CD4-positive, alpha-beta memory T cell (primary cell): ENCODE measurements around the gene CLDN4. TPM values are rescaled to one million over a fixed set of nuclear protein-coding genes. Genes with fewer than 3 reads are reported as not detected.

Experiments
- CTCF ChIA-PET: fragments of 350-600 bp; sonication (Branson Sonifier 250); formaldehyde crosslinking; loops from one replicate; lab custom pipeline; 2021; ENCODE audit warnings: inconsistent platforms; ENCODE audit not compliant: partially characterized antibody; lab: Charles Lee
- POLR2A ChIA-PET: fragments of 350-600 bp; sonication (Branson Sonifier 250); formaldehyde crosslinking; loops from one replicate; lab custom pipeline; 2021; ENCODE audit not compliant: partially characterized antibody; lab: Charles Lee
- DNase-seq, 5 donors: peaks; one replicate each; pipeline versions ENCODE4 v3.0.0 to v3.0.0-alpha.2; 2020 to 2022; ENCODE audit warnings: mixed read lengths in 1 of 5
- H3K27ac ChIP-seq: one replicate; pipeline ENCODE4 v1.7.0; 2013; ENCODE audit warnings: low read depth, low read length
- H3K27me3 ChIP-seq: 2 replicates; pipeline ENCODE4 v1.7.0; 2013; ENCODE audit warnings: mild to moderate bottlenecking, low read length, moderate library complexity; ENCODE audit not compliant: insufficient read depth
- H3K36me3 ChIP-seq: 2 replicates; pipeline ENCODE4 v1.7.0; 2013; ENCODE audit warnings: mild to moderate bottlenecking, low read length, moderate library complexity; ENCODE audit not compliant: insufficient read depth
- H3K4me1 ChIP-seq: 2 replicates; pipeline ENCODE4 v1.7.0; 2013; ENCODE audit warnings: mild to moderate bottlenecking, low read length, moderate library complexity; ENCODE audit not compliant: insufficient read depth
- H3K4me3 ChIP-seq, 2 donors: one replicate each; pipeline ENCODE4 v1.7.0; 2013; ENCODE audit warnings: low read length in 2 of 2, mild to moderate bottlenecking in 1 of 2
- H3K9me3 ChIP-seq, 2 donors: one replicate each; pipeline ENCODE4 v1.7.0; 2013; ENCODE audit warnings: low read length in 2 of 2, control low read depth in 1 of 2; ENCODE audit not compliant: control insufficient read depth in 1 of 2
- H3K27ac Mint-ChIP-seq, 7 donors: one replicate each; pipeline ENCODE4 v1.8.0; 2020 to 2021; ENCODE audit warnings: mixed read lengths in 7 of 7, mild to moderate bottlenecking in 6 of 7, inconsistent platforms in 3 of 7, moderate library complexity in 3 of 7
- H3K27me3 Mint-ChIP-seq, 2 donors: one replicate each; pipeline ENCODE4 v1.8.0; 2020 to 2021; ENCODE audit warnings: mixed read lengths in 2 of 2
- H3K36me3 Mint-ChIP-seq, 2 donors: one replicate each; pipeline ENCODE4 v1.8.0; 2020 to 2021; ENCODE audit warnings: mixed read lengths in 2 of 2, inconsistent platforms in 1 of 2, mild to moderate bottlenecking in 1 of 2
- H3K4me1 Mint-ChIP-seq, 4 donors: one replicate each; pipeline ENCODE4 v1.8.0; 2020 to 2021; ENCODE audit warnings: mixed read lengths in 4 of 4, mild to moderate bottlenecking in 1 of 4
- H3K4me3 Mint-ChIP-seq, 8 donors: one replicate each; pipeline ENCODE4 v1.8.0; 2020 to 2021; ENCODE audit warnings: mixed read lengths in 8 of 8, mild to moderate bottlenecking in 7 of 8, moderate library complexity in 6 of 8, inconsistent platforms in 3 of 8
- H3K9me3 Mint-ChIP-seq, 8 donors: one replicate each; pipeline ENCODE4 v1.8.0; 2020 to 2021; ENCODE audit warnings: mixed read lengths in 8 of 8, mild to moderate bottlenecking in 5 of 8, inconsistent platforms in 3 of 8, moderate library complexity in 1 of 8
- intact Hi-C: fragments of 100-400 bp; cut with micrococcal nuclease; formaldehyde crosslinking; loops from one replicate; pipeline ENCODE4 v1.15.1; 2023
- polyA plus RNA-seq, 2 donors: library from polyadenylated mRNA; unstranded; fragments of 300-500 nt; fragmentation: Illumina TruSeq; gene quantifications; one replicate each; pipeline ENCODE4 v1.2.3, GENCODE V29; 2021
- total RNA-seq, 2 experiments: library from RNA; stranded (reverse); gene quantifications; one replicate each; pipeline ENCODE4 v1.2.3, GENCODE V29; 2021

CLDN4 gene
- total and polyA plus RNA-seq, 4 experiments from 2014 or later: 0.05 TPM; not detected in 3

DNA sequence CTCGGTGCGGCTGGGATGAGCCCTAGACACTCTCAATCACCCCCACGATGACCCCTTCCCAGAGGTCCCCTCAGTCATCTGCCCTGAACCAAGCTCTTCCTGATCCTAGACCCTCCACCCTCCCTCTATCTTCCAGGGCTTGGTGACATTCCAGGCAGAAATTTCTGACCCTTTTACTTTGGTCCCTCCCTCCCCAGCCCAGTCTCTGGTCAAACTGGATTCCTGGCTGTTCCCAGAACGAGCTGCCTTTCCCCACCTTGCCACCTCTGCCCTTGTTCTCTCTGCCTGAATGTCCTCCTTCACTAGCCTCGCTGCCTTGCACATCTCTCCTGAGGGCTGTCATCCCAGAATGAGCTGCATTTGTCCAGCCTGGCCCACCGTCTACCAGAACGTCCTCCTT is 1.3 kb upstream of the CLDN4 start:
- no peaks in the 10 kb centered on the region for H3K36me3 ChIP-seq
- no peaks in the 10 kb centered on the region for H3K9me3 ChIP-seq
- Mint-ChIP-seq H3K27me3 (peaks cover 2 to 8% of the 10 kb centered on the region in 2 donors), H3K4me3 (peak overlapping the region in 2 of 8 donors; percentile 8 to 50), H3K9me3 (no peaks in the 10 kb centered on the region), H3K36me3 (no peaks in the 10 kb centered on the region), H3K27ac (peak overlapping the region in 1 of 7 donors; percentile 67), H3K4me1 (peaks cover 22 to 47% (median 28%) of the 10 kb centered on the region in 4 donors)
- no peak overlapping the region for H3K4me3 ChIP-seq
- intact Hi-C loops: no loop called here
- CTCF ChIA-PET: interaction anchor here (1.0 to 1.6 kb wide), 2 partner anchors 13 to 25 kb away, joined by 3 to 8 read pairs; partner anchors contain the start of gene METTL27
- peaks cover 26% of the 10 kb centered on the region for H3K4me1 ChIP-seq
- DNase-seq: no peak
- no peaks in the 10 kb centered on the region for H3K27me3 ChIP-seq
- POLR2A ChIA-PET: no interaction called here
- no peak overlapping the region for H3K27ac ChIP-seq

DNA sequence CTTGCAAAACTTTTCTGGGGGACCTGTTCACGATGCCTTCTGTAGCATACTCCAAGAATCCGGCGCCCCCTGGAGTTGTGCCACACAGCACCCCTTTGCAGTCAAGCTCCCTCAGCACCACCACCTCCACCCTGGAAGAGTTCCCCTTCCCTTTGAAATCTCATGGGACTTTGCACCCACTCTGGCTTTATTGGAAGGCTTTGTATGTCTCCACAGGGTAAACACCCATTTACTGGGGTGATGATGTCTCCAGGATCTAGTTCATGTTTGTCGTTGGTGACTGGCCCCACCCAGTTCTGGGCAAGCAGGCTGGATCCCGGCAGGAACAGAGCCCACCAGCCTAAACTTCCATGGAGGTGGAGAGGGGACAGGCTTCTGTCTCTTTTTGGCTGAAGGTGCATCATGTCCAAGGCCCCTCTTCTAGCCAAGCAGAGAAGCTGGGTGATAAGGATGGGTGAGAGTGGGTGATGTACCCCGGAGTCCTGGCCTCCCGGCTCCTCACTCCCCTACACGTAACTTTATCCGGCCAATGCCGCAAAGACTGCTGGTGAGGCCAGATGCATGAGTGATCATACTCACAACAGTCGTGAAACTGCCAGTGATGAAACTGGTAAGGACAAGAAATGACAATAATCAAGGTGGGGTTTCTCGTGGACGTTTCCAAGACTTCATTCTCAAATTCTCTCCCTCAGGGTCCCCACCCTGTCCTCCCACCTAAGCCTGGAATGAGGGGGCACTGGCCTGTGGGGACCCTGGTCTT is 695 bp upstream of the CLDN4 start:
- H3K27ac Mint-ChIP-seq: peak overlapping the region in 1 of 7 donors; percentile 67
- peaks cover 26% of the 10 kb centered on the region for H3K4me1 ChIP-seq
- CTCF ChIA-PET: interaction anchor here (1.0 to 1.6 kb wide), 2 partner anchors 13 to 24 kb away, joined by 3 to 8 read pairs; partner anchors contain the start of gene METTL27
- intact Hi-C loops: no loop called here
- H3K27me3 ChIP-seq: no peaks in the 10 kb centered on the region
- H3K9me3 Mint-ChIP-seq: no peaks in the 10 kb centered on the region
- H3K36me3 ChIP-seq: no peaks in the 10 kb centered on the region
- H3K27ac ChIP-seq: no peak overlapping the region
- H3K4me3 Mint-ChIP-seq: peak overlapping the region in 1 of 8 donors; percentile 50
- H3K27me3 Mint-ChIP-seq: peaks cover 0 to 6% of the 10 kb centered on the region in 2 donors
- DNase-seq: no peak
- no peaks in the 10 kb centered on the region for H3K9me3 ChIP-seq
- H3K4me1 Mint-ChIP-seq: peaks cover 22 to 42% (median 28%) of the 10 kb centered on the region in 4 donors
- POLR2A ChIA-PET: no interaction called here
- no peak overlapping the region for H3K4me3 ChIP-seq
- H3K36me3 Mint-ChIP-seq: no peaks in the 10 kb centered on the region

DNA sequence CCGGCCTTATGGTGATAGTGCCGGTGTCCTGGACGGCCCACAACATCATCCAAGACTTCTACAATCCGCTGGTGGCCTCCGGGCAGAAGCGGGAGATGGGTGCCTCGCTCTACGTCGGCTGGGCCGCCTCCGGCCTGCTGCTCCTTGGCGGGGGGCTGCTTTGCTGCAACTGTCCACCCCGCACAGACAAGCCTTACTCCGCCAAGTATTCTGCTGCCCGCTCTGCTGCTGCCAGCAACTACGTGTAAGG is 713 bp downstream of the CLDN4 start:
- H3K36me3 Mint-ChIP-seq: no peaks in the 10 kb centered on the region

DNA sequence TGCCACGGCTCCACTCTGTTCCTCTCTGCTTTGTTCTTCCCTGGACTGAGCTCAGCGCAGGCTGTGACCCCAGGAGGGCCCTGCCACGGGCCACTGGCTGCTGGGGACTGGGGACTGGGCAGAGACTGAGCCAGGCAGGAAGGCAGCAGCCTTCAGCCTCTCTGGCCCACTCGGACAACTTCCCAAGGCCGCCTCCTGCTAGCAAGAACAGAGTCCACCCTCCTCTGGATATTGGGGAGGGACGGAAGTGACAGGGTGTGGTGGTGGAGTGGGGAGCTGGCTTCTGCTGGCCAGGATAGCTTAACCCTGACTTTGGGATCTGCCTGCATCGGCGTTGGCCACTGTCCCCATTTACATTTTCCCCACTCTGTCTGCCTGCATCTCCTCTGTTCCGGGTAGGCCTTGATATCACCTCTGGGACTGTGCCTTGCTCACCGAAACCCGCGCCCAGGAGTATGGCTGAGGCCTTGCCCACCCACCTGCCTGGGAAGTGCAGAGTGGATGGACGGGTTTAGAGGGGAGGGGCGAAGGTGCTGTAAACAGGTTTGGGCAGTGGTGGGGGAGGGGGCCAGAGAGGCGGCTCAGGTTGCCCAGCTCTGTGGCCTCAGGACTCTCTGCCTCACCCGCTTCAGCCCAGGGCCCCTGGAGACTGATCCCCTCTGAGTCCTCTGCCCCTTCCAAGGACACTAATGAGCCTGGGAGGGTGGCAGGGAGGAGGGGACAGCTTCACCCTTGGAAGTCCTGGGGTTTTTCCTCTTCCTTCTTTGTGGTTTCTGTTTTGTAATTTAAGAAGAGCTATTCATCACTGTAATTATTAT is 1.2 kb downstream of the CLDN4 start:
- Histone ChIP-seq H3K4me3 (no peak overlapping the region), H3K27ac (no peak overlapping the region), H3K27me3 (no peaks in the 10 kb centered on the region), H3K9me3 (no peaks in the 10 kb centered on the region), H3K4me1 (peaks cover 21% of the 10 kb centered on the region), H3K36me3 (no peaks in the 10 kb centered on the region)
- Mint-ChIP-seq H3K27ac (no peak overlapping the region), H3K4me3 (no peak overlapping the region), H3K27me3 (peaks cover 0 to 6% of the 10 kb centered on the region in 2 donors), H3K4me1 (peaks cover 17 to 29% (median 23%) of the 10 kb centered on the region in 4 donors), H3K36me3 (no peaks in the 10 kb centered on the region), H3K9me3 (no peaks in the 10 kb centered on the region)
- CTCF ChIA-PET: interaction anchor here (0.9 to 1.5 kb wide), 3 partner anchors 18 to 47 kb away, joined by 3 to 5 read pairs (median 5); no protein-coding TSS in a partner anchor
- intact Hi-C loops: no loop called here
- DNase-seq: no peak
- POLR2A ChIA-PET: interaction anchor here (1.7 kb wide), 1 partner anchor 10 kb away, joined by 8 read pairs; the partner anchor contains the start of gene METTL27

More for the DNA sequence above, 713 bp downstream of the CLDN4 start:
- Histone ChIP-seq H3K27ac (no peak overlapping the region), H3K4me3 (no peak overlapping the region), H3K9me3 (no peaks in the 10 kb centered on the region), H3K36me3 (no peaks in the 10 kb centered on the region), H3K4me1 (peaks cover 26% of the 10 kb centered on the region), H3K27me3 (no peaks in the 10 kb centered on the region)
- Mint-ChIP-seq H3K9me3 (no peaks in the 10 kb centered on the region), H3K27ac (peak overlapping the region in 1 of 7 donors; percentile 35), H3K4me3 (no peak overlapping the region), H3K27me3 (peaks cover 0 to 6% of the 10 kb centered on the region in 2 donors), H3K4me1 (peaks cover 21 to 34% (median 28%) of the 10 kb centered on the region in 4 donors)
- intact Hi-C loops: no loop called here
- CTCF ChIA-PET: interaction anchor here (0.9 kb wide), 1 partner anchor 47 kb away, joined by 3 read pairs; no protein-coding TSS in a partner anchor
- POLR2A ChIA-PET: no interaction called here
- no peak for DNase-seq

DNA sequence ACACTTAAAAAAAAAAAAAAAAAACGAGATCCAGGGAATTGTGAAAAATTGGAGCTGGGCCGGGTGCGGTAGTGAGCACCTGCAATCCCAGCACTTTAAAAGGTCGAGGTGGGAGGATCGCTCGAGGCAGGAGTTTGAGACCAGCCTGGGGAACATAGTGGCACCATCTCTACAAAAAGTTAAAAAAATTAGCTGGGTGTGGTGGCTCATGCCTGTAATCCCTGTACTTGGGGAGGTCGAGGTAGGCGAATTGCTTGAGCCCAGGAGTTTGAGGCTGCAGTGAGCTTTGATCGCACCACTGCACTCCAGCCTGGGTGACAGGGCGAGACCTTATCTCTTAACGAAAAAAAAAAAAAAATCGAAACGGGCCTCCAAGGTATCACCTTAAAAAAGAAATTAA is 2.0 kb downstream of the CLDN4 start:
- ChIA-PET POLR2A (interaction anchor here (1.7 kb wide), 1 partner anchor 9 kb away, joined by 8 read pairs; the partner anchor contains the start of gene METTL27), CTCF (interaction anchor here (1.2 to 1.5 kb wide), 4 partner anchors 9 to 24 kb away, joined by 4 to 5 read pairs (median 4); partner anchors contain the start of gene METTL27)
- Mint-ChIP-seq H3K4me1 (peaks cover 10 to 21% (median 16%) of the 10 kb centered on the region in 4 donors), H3K4me3 (no peak overlapping the region), H3K9me3 (no peaks in the 10 kb centered on the region), H3K36me3 (no peaks in the 10 kb centered on the region), H3K27ac (no peak overlapping the region), H3K27me3 (peaks cover 0 to 4% of the 10 kb centered on the region in 2 donors)
- Histone ChIP-seq H3K36me3 (no peaks in the 10 kb centered on the region), H3K4me1 (peaks cover 14% of the 10 kb centered on the region), H3K27me3 (no peaks in the 10 kb centered on the region), H3K9me3 (no peaks in the 10 kb centered on the region), H3K27ac (no peak overlapping the region), H3K4me3 (no peak overlapping the region)
- intact Hi-C loops: no loop called here
- no peak for DNase-seq

DNA sequence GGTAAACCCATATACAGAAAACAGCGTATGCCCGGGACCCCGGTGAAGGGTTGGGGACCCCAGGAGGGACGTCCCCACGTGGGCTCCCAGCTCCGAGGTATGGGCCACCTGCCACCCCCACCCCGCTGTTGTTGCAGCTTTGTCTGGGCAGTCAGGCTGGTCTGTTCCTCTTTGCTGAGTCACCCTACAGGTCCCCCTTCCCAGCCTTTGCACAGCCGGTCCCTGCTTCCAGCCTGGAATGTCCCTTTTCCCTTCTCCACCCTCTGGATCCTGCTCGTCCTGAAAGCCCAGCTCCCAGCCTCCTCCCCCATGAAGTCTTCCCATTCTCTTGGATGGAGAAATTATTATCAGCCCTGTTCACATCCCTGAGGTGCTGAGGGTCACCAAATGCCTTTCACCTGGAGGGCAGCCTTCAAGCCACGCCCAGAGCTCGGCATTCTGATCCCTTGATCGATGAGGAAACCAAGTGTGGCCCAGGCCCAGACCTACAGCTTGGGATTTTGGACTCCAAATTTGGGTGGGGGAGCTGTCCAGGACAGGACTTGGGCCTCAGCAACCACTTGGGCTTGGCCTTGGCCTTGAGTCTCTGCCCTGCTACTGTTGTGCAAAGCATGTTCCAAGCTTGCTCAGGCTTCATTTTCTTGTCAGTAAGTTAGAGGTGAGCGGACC is 2.6 kb downstream of the CLDN4 start:
- Histone ChIP-seq H3K4me1 (peaks cover 9% of the 10 kb centered on the region), H3K36me3 (no peaks in the 10 kb centered on the region), H3K9me3 (no peaks in the 10 kb centered on the region), H3K27me3 (no peaks in the 10 kb centered on the region), H3K4me3 (no peak overlapping the region), H3K27ac (no peak overlapping the region)
- Mint-ChIP-seq H3K27ac (no peak overlapping the region), H3K36me3 (no peaks in the 10 kb centered on the region), H3K9me3 (peaks cover 0 to 3% (median 0%) of the 10 kb centered on the region in 8 donors), H3K4me1 (peaks cover 5 to 15% (median 11%) of the 10 kb centered on the region in 4 donors), H3K27me3 (peaks cover 0 to 4% of the 10 kb centered on the region in 2 donors), H3K4me3 (no peak overlapping the region)
- intact Hi-C loops: no loop called here
- POLR2A ChIA-PET: interaction anchor here (1.7 kb wide), 1 partner anchor 9 kb away, joined by 8 read pairs; the partner anchor contains the start of gene METTL27
- DNase-seq: no peak
- CTCF ChIA-PET: interaction anchor here (1.2 to 1.5 kb wide), 4 partner anchors 9 to 23 kb away, joined by 4 to 5 read pairs (median 4); partner anchors contain the start of gene METTL27
